Stimulated activated naive CD4-positive, alpha-beta T cell treated with Interleukin-2 at 50 U/mL for 16 hours (primary cell): Measurements from ENCODE around the gene SLC30A2.
A peak's percentile ranks its signal among the peaks of the same experiment; 100 is the strongest.

Experiments
- DNase-seq: peaks from one replicate; lab custom pipeline; 2025; lab: John Stamatoyannopoulos, UW

Gene SLC30A2

GRCh38 chr1:26022404-26022779 is 23.5 kb downstream of the SLC30A2 start:
- no peak for DNase-seq

- DNase-seq, result no peak
These were observed 24.1 kb downstream of the SLC30A2 start, which contains the start of gene EXTL1 for GRCh38 chr1:26021647-26022403. Gene EXTL1 (plus strand): TSS chr1:26021775. CDS start chr1:26022647, 872 bp downstream.

GRCh38 chr1:26020941-26021646 is 24.8 kb downstream of the SLC30A2 start:
- DNase-seq, result no peak

- no peak for DNase-seq
These were observed 25.6 kb downstream of the SLC30A2 start for GRCh38 chr1:26020330-26020768.

GRCh38 chr1:26019641-26020315 is 26.1 kb downstream of the SLC30A2 start:
- no peak for DNase-seq

DNA sequence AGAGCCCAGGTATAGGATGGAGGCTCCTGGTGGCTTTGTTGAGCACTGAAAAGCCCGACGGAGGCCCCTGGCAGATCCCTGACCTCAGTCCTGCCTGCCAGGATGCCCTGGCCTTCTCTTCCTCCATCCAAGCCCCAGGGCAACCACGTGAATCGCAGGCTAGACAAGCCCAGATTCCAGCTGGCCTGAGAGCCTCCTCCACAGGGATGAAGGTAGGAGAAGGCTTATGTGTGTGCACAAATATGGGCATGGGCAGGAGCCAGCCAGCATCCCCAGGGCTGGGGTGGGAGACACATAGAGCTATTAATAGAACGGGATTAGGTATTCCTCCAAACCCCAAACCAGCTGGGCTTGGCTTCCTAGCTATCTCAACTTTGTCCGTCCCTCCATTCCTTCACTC is 28.3 kb downstream of the SLC30A2 start:
- no peak for DNase-seq

DNA sequence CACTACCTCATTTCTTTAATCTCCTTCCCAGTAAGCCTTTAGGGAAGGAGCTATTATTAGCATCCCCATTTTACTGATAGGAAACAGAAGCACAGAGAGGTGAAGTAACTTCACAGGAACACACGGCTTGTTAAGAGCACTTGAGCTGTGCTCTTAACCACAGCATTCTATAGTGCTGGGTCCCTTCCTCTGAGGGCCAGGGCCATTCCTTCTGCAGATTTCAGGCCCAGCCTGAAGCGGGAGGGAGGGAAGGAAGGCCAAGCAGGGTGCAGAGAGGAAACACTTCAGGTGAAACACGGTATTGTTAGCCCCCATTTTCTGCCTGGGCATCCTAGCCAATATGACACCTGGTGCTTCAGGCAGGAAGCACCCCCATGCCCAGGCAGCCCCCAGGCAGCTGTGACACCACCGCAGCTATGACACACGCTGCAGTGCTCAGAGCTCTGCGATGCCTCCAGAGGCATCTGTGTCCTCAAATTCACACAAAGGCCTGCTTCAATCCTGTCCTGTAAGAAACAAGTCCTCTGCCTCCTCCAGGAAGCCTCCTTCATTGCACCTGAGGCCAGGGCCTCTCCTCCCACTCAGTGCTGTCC is 28.9 kb downstream of the SLC30A2 start:
- DNase-seq, result no peak

- DNase-seq, result no peak
These were observed 29.5 kb downstream of the SLC30A2 start for GRCh38 chr1:26016258-26016952.

DNA sequence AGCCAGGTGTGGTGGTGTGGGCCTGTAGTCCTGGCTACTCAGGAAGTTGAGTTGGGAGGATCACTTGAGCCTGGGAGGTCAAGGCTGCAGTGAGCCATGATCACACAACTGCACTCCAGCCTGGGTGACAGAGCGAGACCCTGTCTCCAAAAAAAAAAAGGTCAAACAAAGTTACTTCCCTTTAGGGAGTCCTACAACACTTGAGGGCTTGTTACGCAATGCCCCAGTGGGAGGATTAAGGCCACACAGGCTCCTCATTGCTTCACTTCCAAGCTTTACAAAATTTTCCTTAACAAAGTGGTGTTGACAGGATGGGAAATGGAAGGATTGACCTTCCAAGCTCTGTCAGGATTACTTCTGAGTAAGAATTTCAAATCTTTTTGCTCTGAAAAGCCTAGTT is 30.6 kb downstream of the SLC30A2 start:
- DNase-seq, result no peak

DNA sequence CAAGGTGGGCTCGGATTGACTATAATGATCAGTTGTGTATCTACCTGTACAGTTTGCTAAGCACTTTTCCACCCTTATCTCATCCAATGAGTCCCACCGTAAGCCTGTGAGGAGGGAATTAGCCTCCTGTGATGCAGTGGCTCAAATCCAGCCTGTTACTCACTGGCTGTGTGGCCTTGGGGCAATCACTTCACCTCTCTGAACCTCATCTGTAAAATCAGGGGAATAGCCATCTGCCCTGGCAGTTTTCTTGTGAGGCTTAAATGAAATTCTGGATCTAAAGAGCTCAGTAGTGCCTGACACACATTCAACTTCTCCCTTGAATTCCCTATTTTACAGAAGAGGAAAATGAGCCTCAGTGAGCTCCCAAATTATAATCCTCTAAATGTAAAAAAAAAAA is 31.7 kb downstream of the SLC30A2 start:
- no peak for DNase-seq

DNA sequence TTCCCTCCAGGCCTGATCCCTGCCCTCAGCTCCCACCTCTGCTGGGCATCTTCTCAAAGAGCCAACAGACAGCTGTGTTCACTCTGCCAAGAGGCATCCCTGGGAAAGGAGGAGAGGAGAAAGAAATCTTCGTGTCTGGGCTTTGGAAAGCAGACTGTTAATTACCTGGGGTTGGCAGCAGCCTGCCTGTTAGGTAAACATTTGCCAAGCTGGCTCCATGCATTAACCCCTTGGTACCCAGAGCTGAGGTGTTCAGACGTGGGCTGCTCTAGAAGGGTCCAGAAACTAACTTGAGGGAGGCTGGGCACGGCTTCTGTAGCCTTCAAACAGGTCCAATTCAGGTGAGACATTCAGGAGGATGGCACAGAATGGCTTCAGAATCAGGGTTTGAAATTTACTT is 33.1 kb downstream of the SLC30A2 start:
- no peak for DNase-seq

DNA sequence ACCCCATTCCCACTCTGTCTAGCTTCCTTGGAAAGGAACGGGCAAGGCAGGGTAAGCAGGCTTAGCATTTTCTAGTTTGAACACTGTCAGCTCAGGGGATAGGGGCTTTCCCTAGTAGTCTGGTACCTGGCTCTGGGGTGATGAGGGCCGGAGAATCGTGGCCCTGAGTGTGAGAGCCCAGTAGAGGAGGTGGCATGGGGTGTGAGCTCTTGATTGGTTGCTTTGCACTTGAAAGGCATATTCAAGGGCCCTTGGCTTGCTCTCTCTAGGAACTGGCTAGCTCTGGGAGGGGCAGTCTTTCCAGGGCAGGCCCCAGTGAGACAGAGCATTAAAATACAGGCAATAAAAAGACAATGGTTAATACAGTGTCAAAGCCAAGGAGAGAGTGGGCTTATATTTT is 35.1 kb downstream of the SLC30A2 start:
- DNase-seq, result no peak

DNA sequence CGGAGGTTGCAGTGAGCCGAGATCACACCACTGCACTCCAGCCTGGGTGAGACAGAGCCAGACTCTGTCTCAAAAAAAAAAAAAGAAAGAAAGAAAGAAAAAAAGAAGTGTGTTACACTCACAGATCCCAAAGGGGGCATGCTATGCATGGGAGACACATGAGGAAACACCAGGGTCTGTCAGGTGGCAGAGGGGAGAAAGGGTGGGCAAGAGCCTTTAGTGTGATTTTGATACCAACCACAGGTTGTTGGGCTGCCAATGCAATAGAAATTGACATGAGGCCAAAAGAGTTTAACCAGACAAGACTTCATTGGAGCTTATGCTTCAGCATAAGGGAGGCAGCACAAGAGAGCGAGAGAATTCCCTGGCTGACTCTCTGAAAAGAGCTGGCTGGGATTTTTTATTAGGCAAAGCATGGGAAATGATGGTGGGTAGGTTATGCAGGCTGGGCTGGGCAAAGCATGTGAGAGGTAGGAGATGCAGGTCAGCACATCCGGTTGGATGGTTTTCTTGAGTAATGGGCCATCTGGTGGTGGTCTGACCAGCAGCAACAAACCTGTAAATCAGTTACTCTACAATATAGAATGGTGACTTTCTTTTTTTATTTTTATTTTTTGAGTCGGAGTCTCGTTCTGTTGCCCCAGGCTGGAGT is 36.0 kb downstream of the SLC30A2 start:
- no peak for DNase-seq

DNA sequence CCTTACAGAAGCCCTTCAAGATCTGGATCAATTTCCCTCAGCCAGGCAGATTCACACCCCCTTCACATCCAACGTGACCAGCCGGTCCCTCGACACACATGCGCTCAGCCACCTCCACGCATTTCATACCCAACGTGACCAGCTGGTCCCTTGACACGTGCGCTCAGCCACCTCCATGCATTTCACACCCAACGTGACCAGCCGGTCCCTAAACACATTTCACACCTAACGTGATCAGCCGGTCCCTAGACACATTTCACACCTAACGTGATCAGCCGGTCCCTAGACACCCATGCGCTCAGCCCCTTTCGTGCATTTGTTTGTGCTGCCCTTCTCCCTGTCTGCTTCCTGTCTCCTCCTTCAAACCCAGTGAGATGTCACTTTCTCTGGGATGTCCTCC is 39.2 kb downstream of the SLC30A2 start:
- no peak for DNase-seq

GRCh38 chr1:26005434-26006105 is 40.3 kb downstream of the SLC30A2 start:
- DNase-seq, result no peak

DNA sequence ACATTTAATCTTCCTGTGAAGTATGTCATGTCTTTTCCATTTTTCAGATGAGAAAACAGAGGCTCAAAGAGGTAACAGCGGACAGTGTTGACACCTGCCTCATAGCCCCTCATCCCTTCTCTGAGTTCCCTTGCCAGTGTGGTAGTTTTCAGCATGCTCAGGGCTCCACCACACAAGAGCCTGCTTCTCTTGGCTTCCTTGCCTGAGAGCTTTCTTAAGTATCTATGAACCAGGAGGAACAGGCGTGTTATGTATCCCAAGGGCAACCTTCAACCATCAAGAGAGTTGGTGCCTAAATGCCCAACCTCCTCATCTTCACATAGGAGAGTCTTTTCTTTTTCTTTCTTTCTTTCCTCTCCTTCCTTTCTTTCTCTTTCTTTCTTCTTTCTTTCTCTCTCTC is 42.2 kb downstream of the SLC30A2 start:
- DNase-seq, result no peak

DNA sequence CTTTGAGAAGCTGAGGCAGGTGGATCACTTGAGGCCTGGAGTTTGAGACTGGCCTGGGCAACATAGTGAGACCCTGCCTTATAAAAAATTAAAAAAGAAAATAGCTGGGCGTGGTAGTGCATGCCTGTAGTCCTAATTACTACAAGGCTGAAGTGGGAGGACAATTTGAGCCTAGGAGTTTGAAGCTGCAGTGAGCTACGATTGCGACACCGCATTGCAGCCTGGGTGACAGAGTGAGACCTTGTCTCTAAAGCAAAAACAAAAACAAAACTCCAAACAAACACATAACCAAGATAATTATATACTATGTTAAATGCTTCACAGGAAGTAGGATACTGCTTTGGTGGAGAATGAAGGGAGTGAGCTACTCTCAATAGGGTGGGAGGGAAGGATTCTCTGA is 42.7 kb downstream of the SLC30A2 start:
- DNase-seq, result no peak

DNA sequence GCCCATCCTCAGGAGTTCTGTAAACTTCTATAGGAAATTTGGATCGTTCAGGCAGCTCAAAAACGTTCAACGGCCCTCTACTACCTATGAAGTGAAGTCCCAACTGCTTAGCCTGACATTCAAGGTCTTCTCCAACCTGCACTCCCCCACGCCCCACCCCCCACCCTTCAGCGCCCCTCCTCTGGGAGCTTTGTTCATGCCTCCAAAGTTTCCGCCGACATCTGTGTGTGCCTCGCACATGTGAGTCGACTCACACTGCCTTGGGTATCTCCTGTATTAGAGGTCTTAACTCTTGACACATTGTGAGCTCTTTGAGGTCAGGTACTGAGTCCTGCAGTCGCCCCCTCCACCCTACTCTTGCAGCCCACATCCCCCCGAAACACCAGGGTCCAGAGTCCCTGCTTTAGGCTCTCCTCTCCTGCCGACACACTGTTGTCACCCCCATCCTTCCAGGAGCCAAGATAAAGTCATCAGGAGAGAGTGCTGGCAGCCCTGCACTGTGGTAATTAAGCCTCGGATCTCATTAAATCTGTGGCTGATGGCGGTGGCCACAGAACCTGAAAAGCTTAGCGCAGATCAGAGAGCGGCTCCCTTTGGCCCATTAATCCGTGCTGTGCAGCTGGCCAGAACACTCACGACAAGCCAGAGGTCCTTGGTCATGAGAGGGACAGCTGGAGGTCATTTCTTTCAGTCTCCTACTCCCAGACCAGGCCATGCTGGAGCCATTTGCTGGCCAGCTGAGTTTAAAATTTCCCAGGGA is 46.7 kb downstream of the SLC30A2 start:
- no peak for DNase-seq

GRCh38 chr1:25997828-25998761 is 47.8 kb downstream of the SLC30A2 start, which contains the start of gene PAFAH2:
Gene PAFAH2 (minus strand): TSS chr1:25998063. CDS start chr1:25990816, 7,247 bp downstream.
- DNase-seq, result peak; percentile 96
